ACHN (cell line): ENCODE results near the gene OXSM.

Source experiments
- DNase-seq: peaks from one replicate; pipeline ENCODE4 v3.0.0-alpha.2; 2015
- in situ Hi-C: cut with HindIII; loops from 2 replicates; pipeline ENCODE4 v1.10.0; 2017; ENCODE audit warnings: low sequenced_read_pairs, low pct_ligation_motif_present, low pct_unique_long_range_greater_than_20kb

Gene OXSM

DNA sequence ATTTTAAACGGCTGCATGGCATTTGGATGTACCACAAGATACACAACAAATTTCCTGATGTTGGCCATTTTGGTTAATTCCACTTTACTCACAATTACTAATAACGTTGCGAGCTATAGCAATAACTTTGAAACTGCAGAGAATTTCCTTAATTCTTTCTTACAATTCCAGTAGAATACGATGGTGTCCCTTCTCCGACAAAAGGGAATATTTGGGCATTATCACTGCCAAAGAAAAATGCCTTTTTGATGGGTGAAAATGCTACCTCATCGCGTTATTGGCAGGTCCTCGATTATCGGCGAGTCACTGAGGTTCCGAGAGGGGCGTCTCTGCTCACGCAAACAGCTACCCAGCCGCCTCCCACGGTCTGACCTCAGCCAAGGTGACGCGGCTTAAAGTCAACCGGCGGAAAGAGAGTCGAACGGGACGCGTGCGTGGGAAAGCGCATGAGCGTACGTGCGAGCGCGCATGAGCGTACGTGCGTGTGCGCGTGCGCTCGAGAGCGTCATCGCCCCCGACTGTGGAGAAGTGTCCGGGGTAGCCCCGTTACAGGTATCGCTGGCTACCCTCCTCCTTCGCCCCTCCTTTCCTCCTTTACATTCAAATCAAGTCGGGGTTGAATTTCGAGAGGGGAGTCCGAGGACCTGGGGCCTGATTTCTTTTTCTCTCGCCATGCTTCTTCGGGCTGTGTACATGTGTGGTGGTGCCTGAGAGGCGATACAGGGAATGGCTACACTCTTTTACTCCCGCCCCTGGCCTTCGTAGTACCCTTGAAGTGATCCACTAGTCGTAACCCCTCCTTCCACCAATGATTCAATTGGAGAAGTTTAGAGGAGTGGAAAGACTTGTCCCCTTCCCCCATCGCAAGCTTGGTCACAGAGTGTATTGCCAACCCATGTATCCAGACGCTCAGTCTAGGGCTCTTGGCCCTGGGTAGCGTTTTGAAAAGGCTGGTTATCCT lies at the start of gene OXSM:
TSS of gene OXSM (plus strand) at position 495 of the 961 bp plus-strand sequence. CDS start 931 bp downstream, outside the sequence.
- peak; percentile 94 for DNase-seq
- in situ Hi-C loops: no loop called here

DNA sequence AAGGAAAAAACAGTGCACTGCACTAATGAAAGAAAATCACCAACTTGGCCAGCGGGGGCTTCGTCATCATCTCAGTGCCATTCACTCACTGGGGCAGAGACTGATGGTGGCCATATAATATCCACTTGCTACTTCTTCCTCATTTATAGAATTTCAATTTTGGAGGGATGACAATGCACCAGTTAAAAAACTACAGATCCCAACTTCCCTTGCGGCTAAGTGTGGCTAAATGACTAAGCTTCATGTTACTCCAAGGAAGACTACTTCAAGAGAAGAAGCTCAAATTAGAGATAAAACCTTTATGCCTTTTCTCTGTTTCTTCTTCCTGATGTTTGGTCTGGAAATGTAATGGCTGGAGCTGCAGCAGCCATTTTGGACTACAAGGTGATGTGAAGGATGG lies 45.4 kb upstream of the OXSM start:
- DNase-seq: no peak
- in situ Hi-C loops: no loop called here

DNA sequence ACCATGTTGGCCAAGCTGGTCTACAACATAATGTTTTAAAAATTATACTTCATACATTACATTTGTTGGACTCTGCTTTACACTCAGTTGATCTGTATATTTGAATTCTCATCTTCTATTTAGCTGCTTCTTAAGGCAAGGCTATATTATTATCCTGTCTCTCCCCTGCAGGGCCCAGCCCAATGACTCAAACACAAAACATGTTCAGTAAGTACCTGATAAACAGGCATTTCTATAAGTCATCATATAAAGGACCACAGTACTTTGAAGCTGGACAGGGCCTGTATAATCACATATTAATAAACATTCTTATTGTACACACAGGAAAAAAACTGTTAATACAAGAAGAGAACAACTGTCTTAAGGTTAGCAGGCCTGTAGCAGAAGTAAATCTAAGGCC lies 42.9 kb upstream of the OXSM start:
- in situ Hi-C loops: no loop called here
- no peak for DNase-seq

DNA sequence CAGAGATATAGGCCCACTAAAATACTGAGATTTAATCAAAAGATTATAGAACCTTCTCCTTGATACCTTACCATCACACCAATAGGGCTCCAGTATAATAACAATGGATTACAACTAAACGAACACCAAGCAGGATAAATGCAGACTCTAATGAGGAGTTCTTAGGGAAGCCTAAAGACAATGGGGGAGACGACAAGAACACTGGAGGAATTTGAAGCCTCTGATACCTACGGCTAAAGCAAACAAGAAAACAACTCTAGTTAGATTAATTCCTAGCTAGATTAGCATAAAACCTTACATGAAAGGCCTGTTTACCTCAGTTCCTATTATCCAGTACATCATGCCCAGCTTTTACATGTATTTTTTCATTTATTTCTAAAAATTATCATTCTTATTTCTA lies 41.7 kb upstream of the OXSM start:
- in situ Hi-C loops: no loop called here
- DNase-seq: no peak

DNA sequence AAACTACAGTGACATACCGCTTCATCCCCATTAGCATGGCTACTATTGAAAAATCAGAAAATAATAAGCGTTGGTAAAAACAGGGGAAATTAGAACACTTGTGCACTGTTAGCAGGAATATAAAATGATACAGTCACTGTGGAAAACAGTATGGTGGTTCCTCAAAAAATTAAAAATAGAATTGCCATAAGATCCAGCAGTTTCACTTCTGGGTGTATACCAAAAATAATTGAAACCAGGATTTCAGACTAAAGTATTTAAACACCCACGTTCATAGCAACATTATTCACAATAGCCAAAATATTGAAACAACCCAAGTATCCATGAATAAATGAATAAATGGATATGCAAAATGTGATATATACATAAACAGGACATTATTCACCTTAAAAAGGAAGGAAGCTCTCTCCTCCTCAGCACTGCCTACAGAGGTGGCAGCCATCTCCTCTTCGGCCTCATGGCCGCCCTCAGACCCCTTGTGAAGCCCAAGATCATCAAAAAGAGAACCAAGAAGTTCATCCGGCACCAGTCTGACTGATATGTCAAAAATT lies 40.8 kb upstream of the OXSM start:
- no peak for DNase-seq
- in situ Hi-C loops: no loop called here

DNA sequence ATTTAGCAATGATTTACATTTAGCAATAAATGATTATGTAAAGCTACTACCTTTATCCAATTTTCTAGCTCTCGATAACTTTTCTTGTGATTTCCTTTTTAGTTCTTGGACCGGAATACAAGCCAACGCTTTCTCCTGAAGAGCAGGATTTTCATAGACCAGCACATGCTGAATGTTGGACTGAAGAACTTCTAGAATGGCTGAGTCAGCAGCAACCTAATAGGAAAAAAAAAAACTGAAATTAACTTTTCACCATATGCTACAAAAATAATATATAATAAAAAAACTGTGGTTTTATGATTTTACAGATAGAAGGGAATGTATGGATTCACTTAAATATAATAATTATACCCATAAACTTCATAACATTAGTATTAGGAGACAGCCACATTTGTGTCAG lies 38.8 kb upstream of the OXSM start:
- no peak for DNase-seq
- in situ Hi-C loops: no loop called here

DNA sequence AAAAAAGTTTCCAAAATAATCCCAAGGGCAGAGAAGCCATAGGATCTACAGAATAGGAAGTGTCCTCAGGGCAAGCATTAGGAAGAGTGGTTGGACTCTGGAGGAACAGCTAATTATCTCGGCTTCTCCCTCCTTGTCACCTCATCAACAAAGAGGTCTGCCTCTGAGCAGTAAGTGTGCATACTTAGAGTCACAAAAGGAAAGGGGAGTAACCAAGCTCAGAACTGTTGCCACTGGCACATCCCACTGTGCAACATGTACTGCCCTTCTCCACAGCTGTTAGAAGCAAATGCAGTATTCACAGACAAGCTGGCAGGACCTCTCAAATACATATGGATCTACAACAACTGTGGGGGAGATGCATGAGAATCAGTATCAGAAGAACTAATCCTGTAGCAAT lies 38.2 kb upstream of the OXSM start:
- in situ Hi-C loops: no loop called here
- DNase-seq: no peak

DNA sequence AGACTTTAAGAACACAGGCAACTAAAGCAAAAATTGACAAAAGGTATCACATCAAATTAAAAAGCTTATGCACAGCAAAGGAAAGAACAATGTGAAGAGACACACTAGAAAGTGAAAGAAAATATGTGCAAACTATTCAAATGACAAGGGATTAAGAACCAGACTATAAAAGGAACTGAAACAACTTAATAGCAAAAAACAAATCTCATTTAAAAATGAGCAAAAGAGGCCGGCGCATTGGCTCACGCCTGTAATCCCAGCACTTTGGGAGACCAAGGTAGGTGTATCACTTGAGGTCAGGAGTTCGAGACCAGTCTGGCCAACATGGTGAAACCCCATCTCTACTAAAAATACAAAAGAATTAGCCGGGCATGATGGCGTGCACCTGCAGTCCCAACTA lies 21.0 kb upstream of the OXSM start:
- in situ Hi-C loops: no loop called here
- DNase-seq: no peak

DNA sequence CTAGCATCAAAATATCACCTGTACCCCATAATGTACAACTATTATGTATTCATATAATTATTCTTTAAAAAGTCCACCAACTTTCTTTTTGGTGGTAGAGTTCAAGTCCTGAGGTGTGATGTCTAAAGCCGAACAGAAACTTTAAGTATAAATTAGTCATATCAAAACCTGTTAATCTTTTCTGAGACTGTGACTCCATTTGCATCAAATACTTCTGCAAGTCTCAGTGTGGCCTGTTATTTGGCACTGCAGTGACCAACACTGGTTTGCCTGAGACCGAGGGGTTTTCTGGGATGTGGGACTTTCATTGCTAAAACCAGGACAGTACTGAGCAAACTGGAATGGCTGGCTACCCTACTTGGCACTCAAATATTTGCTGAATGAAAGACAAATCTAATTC lies 14.0 kb upstream of the OXSM start:
- in situ Hi-C loops: no loop called here
- no peak for DNase-seq

DNA sequence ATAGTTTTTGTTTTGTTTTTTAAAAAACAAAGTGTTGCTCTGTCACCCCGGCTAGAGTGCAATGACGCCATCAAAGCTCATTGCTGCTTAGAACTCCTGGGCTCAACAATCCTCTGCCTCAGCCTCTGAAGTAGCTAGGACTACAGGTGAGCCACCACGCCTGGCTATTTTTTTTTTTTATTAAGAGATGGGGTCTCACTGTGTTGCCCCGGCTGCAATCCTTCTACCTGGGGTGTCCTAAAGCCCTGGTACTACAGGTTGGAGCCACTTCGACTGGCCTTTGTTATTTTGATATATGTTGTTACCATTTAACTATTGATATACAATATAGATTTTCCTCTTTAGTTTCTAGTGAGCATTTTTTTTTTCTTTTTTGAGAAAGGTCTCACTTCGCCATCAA lies 9.3 kb upstream of the OXSM start:
- in situ Hi-C loops: no loop called here

DNA sequence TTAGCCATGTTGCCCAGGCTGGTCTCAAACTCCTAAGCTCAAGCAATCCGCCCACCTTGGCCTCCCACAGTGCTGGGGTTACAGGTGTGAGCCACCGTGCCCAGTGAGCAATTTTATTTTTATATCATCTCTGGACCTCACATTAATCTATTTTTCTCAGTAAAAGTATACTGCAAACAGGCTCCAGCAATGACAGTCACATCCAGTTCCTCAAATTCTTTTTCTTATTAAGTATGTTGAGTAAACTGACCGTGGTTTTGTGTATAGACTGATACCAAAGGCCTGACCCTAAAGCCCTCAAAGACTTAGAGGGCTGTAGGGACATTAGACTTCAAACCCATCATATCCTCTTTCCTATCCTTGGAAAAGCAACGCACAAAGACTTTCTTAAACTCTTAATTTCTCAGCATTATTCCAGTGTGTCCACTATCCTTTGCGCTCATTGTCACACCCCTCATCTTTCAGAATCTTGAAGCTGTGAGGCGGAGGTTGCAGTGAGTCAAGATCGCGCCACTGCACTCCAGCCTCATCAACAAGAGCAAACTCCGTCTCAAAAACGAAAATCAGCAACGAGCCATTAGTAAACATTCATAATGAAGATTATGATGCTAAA lies 8.6 kb upstream of the OXSM start:
- in situ Hi-C loops: no loop called here
- no peak for DNase-seq

More for the DNA sequence above, 9.3 kb upstream of the OXSM start:
- DNase-seq: no peak

DNA sequence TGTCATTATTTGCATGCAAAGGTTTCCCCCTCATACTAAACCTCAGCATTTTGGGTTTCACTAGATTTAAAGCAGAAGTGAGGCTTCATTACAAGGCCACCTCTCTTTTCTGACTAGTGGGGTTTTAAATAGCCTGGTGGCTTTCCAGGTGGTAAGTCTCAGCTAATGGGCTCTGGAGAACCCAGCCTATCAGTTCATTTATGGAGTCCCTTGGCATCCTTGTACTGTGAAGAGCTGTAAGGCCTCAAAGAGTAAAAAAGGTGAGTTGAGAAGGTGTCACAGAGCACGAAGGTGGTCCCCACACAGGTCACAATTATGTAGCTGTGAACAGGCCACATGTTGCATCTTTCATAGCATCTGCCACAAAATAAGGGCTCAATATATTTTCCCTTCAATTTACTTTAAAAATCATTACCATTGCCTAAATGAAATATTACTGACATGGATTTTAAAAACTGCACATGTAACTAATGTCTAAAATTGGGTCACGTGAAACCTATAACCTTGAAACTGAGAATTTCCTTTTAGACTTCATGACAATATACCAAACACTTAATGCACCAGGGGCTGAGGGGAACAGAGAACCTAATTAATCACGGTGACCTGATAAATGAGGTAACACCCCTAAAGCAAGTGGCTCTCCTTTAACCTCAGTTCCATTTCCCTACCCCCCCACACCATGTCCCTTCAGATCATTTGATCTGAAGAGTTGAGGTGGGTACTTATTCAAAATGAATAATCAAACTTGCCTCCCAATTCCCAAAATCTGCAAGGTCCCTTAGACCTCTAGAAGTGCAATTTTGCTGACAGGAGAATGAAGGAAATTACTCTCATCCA lies 7.9 kb upstream of the OXSM start:
- no peak for DNase-seq
- in situ Hi-C loops: no loop called here

DNA sequence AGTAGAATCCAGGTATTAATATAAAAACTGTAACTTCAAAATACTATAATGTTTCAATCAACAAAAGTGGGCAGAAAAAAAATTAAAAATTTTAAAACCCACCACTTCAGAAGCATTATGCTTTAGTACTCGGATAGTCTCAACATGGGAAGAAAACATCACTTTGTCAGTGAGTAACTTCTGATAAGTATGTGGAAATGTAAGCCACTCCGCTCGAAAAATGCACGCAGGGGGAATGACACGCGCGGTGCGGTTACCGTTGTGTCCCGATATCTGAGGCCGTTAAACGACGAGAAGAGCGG lies 7.3 kb upstream of the OXSM start:
- in situ Hi-C loops: no loop called here
- DNase-seq: no peak

DNA sequence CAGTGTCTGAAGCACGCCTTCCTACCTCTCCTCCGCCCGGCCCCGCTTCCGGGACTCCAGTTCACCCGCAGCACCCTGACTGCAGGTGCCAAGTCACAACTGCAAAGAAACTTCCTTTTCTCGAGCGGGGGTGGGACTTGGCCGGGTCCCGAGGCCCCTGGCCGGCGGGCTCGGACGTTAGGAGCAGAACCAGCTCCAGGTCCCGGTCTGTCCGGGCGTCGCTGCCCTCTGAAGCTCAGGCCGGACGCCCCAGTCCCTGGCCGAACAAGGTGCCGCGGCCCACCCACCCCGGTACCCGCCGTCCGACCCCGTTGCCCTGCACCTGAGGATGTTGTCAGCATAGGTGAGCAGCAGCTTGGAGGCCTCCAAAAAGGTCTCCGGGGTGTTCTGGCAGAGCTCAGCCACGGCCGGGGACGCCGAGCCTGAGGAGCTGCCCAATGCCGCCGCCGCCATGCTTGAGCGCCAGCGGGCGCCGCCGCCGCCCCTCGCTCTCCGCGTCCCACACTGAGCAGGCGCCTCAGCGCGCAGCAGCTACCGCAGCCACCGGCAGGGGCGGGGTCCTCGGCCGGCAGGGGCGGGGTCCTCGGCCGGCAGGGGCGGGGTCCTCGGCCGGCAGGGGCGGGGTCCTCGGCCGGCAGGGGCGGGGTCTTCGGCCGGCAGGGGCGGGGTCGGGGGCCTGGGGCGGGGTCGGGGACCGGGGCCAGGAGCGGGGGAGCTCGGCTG lies 6.8 kb upstream of the OXSM start, which contains the start of gene NGLY1:
TSS of gene NGLY1 (minus strand) at position 506 of the 723 bp plus-strand sequence. CDS start at position 453, 53 bp downstream.
- peak; percentile 82 for DNase-seq
- in situ Hi-C loops: no loop called here

DNA sequence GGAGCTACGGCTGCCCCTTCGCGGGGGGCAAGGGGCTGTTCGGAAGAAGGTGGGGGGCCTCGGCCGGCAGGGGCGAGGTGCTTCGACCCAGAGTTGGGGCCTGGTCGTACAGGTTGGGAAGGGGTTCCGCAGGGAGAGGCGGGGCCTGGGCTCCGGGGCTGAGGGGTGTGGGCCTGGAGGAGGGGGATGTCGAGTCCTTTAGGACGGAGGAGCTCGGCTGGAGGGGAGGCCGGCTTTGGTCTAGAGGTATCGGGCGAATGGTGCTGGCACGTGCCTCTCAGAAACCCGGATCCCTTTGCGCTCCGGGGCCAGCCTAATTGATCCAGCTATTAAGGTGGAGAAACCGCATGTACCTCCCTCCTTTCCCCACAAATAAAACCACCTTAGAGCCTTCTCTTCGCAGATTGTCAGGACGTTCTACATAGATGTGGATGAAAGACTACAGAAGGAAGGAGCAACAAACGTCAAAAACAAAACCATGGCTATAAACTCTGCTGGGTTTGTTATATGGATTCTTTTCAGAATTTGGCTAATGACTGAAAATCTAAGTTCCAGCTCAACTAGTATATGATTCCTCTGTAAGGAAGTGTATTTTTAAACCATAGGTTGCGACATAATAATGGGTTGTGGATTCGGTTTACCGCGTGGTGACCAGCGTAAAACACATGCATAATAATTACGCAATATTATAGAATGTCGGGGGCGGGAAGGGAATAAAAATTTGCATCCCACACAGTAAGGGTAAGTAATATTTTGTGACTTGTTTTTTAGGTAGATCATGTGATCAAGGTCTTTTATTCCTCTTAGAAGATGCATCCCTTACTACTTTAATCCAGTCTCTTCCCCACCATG lies 6.0 kb upstream of the OXSM start:
- in situ Hi-C loops: no loop called here
- peak; percentile 33 for DNase-seq

DNA sequence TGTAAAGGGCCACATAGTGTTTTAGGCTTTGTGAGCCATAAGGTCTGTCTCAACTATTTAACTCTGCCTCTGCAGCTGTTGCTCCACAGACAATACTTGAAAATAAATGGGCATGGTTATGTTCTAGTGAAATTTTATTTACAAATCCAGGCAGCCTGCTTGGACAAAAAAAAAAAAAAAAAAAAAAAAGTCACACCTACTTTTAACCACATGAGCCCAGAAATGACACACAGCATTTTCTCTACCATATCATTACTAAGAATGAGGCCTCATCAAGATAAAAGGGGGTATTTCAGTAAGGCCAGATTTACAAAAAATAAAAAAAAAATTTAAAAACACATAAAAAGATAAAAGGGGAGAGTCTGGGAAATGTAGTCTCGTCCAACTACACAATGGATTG lies 4.9 kb upstream of the OXSM start:
- in situ Hi-C loops: no loop called here
- no peak for DNase-seq

DNA sequence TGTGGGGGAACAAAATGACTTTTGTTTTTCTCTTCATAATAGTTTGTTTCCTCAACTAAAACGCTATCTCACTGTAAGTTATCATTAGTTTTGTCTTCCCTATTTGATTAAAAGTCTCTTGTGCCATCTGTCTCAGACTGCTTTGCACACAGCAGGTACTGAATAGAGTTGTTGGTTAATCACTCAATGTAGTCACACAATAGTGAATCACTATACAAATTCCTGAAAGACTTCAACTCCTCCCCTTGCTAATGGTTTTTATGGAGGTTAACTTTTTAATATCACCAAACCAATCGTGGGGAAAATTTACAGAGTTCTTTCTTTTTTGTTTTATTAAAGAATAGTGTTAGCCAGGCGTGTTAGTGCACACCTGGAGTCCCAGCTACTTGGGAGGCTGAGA lies 4.1 kb upstream of the OXSM start:
- in situ Hi-C loops: no loop called here
- no peak for DNase-seq

DNA sequence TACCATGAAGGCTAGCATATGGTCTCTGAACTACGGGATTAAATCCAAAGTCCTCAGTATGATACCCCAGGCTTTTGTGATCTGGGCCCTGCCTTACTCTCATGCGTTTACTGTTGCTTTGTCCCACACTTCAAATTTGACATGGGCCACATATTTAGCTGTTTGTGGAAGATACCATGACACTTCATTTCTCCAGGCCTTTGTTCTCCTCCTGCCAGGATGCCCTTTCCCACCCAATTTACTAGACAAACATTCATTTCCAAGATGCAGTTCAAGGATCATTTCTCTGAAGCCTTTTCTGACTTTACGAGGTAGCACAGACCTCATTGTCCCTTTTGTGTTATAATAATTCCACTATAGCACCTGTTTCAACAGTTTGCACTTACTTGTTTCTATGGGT lies 2.2 kb upstream of the OXSM start:
- DNase-seq: no peak
- in situ Hi-C loops: no loop called here
